Immature natural killer cell (primary cell): ENCODE data around the gene C10orf120. TPM values are rescaled to one million over a fixed set of nuclear protein-coding genes. Genes with fewer than 3 reads are reported as not detected.

Experiments
- DNase-seq, 3 donors: peaks; one replicate each; pipeline ENCODE4 v3.0.0; 2022; ENCODE audit warnings: mixed read lengths in 1 of 3
- H3K27ac Mint-ChIP-seq, 6 donors: one replicate each; pipeline ENCODE4 v1.8.0; 2020; ENCODE audit warnings: mixed read lengths in 6 of 6, mild to moderate bottlenecking in 5 of 6, inconsistent platforms in 4 of 6, moderate library complexity in 3 of 6
- H3K27me3 Mint-ChIP-seq, 3 donors: one replicate each; pipeline ENCODE4 v1.8.0; 2020 to 2021; ENCODE audit warnings: low read depth in 3 of 3, mild to moderate bottlenecking in 3 of 3, mixed read lengths in 3 of 3, moderate library complexity in 3 of 3, inconsistent platforms in 1 of 3
- H3K36me3 Mint-ChIP-seq, 3 donors: one replicate each; pipeline ENCODE4 v1.8.0; 2020; ENCODE audit warnings: mixed read lengths in 3 of 3, inconsistent platforms in 2 of 3, mild to moderate bottlenecking in 2 of 3
- H3K4me1 Mint-ChIP-seq, 2 donors: one replicate each; pipeline ENCODE4 v1.8.0; 2020; ENCODE audit warnings: inconsistent platforms in 2 of 2, mild to moderate bottlenecking in 2 of 2, mixed read lengths in 2 of 2, moderate library complexity in 1 of 2
- H3K4me3 Mint-ChIP-seq, 5 donors: one replicate each; pipeline ENCODE4 v1.8.0; 2020; ENCODE audit warnings: mild to moderate bottlenecking in 5 of 5, mixed read lengths in 5 of 5, inconsistent platforms in 3 of 5, moderate library complexity in 3 of 5
- H3K9me3 Mint-ChIP-seq, 6 donors: one replicate each; pipeline ENCODE4 v1.8.0; 2020; ENCODE audit warnings: mild to moderate bottlenecking in 6 of 6, mixed read lengths in 6 of 6, inconsistent platforms in 4 of 6, moderate library complexity in 3 of 6
- polyA plus RNA-seq, 3 donors: library from polyadenylated mRNA; unstranded; fragments of 300-500 nt; fragmentation: Illumina TruSeq; gene quantifications; one replicate each; pipeline ENCODE4 v1.2.3, GENCODE V29; 2021

C10orf120 gene
- polyA plus RNA-seq, 3 donors from 2014 or later = not detected

- DNase-seq = no peak
- Mint-ChIP-seq H3K9me3 (no peaks in the 10 kb centered on the region), H3K27me3 (peaks cover 0 to 13% (median 2%) of the 10 kb centered on the region in 3 donors), H3K36me3 (no peaks in the 10 kb centered on the region), H3K27ac (no peak overlapping the region), H3K4me1 (no peaks in the 10 kb centered on the region), H3K4me3 (no peak overlapping the region)
These were observed 10.4 kb downstream of the C10orf120 start for GRCh38 chr10:122689146-122689820.

DNA sequence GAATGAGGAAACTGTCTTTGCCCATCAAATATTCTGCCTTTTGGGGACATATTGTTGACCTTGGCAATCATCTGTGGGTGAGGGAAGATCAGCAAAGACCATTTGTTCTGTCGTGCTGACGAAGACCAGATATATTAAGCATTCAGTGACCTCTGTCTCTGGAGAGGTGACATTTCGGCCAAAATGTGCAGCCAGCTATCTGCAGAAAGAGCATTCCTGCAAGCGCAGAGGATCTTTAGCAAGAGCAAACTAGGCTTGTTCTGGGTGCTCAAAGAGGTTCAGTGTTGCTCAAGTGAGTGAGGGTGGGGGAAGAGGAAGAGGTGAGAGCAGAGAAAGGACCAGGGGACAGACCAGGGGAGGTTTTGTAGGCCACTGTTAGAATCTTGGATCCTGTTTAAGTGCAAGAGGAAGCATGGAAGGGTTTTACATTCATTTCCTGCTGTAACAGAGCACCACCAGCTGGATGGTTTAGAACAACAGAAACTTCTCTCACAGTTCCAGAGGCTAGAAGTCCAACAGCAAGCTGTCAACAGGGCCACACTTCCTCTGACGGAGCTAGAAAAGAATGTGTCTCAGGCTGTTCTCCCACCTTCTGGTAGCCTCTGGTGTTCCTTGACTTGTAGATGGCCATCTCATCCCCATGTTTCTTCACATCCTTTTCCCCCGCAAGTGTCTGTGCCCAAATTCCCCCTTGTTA, 11.2 kb downstream of the C10orf120 start:
- Mint-ChIP-seq H3K27ac (no peak overlapping the region), H3K36me3 (no peaks in the 10 kb centered on the region), H3K27me3 (peaks cover 0 to 15% (median 5%) of the 10 kb centered on the region in 3 donors), H3K4me1 (no peaks in the 10 kb centered on the region), H3K4me3 (no peak overlapping the region), H3K9me3 (no peaks in the 10 kb centered on the region)
- DNase-seq = no peak

DNA sequence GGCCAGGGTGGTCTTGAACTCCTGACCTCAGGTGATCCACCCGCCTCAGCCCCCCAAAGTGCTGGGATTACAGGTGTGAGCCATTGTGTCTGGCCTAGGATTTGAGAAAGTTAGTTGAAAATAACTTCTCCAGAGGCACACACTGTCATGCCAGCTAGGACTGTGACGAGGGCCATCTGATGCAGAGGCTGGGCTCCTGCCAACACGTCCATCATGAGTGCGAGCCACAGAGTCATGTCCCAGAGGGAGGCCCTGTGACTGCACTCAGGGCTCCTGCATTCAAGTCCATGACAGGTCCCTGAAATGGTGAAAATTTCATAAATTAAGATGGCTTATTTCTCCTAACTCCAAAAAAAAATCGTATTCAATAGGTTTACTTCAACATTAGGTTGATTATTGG, 17.1 kb downstream of the C10orf120 start:
- Mint-ChIP-seq H3K9me3 (no peaks in the 10 kb centered on the region), H3K36me3 (no peaks in the 10 kb centered on the region), H3K27me3 (peaks cover 2 to 11% (median 3%) of the 10 kb centered on the region in 3 donors), H3K4me1 (no peaks in the 10 kb centered on the region), H3K27ac (no peak overlapping the region), H3K4me3 (no peak overlapping the region)
- no peak for DNase-seq

DNA sequence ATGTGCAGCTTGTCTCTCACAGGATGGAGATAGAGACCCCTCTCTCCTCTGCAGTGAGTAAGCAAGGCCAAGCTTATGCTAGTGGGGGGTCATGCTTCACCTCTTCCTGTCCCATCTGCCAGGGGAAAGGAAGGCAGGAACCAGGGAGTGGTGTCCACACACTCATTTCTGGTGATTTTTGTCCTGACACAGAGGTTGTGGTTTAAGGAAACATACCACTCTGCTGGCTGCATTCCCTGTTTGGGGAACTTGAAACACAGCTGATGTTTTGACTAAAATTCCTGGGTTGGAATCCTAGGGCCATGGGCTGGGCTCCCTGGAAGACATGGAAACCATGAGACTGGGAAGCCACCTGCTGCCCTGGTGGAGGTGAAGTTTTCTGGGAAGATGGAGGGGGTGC, 21.4 kb downstream of the C10orf120 start:
- Mint-ChIP-seq H3K27ac (no peak overlapping the region), H3K9me3 (no peaks in the 10 kb centered on the region), H3K36me3 (no peaks in the 10 kb centered on the region), H3K27me3 (peaks cover 3 to 8% (median 4%) of the 10 kb centered on the region in 3 donors), H3K4me3 (no peak overlapping the region), H3K4me1 (no peaks in the 10 kb centered on the region)
- DNase-seq = no peak

DNA sequence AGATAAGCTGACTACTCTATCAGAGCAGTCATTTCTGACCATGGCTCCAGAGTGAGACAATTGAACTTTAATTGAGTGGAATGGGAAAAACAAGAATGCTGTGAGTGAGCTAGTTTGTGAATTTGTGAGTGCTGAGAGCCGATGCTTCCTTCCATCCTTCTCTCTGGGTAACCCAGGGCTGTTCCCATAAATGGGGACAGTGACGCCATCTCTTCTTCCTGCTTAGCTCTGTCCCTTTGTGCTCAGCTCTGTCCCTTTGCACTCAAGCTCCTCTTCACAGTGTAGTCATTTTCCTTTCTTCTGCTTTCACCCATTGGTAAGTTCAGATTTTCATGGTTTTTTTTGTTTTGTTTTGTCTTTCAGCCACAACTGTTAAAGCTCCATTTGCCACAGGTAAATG, 24.4 kb downstream of the C10orf120 start:
- peaks cover 0 to 2% (median 0%) of the 10 kb centered on the region in 6 donors for H3K9me3 Mint-ChIP-seq
- DNase-seq = no peak
- no peaks in the 10 kb centered on the region for H3K36me3 Mint-ChIP-seq
- peaks cover 3 to 8% (median 6%) of the 10 kb centered on the region in 3 donors for H3K27me3 Mint-ChIP-seq
- H3K4me1 Mint-ChIP-seq = no peaks in the 10 kb centered on the region
- H3K4me3 Mint-ChIP-seq = no peak overlapping the region
- H3K27ac Mint-ChIP-seq = no peak overlapping the region

DNA sequence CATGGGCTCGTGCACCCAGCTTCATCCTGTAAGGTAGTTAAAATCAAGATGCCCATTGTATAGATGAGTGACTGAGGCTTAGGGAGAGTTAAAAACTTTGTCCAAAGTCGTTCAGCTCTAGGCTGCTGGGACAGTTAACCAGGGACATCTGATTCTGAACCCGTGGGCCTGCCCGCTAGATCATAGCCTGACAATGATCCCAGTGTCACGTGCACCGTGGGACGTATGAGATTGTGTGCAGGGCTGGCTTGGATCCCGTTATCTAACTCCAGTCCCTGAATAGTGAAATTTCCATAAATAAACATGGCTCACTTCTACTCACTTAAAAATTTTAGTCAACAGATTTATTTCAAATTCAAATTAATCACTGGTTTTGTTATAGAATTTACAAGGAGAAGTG, 24.9 kb downstream of the C10orf120 start:
- Mint-ChIP-seq H3K27ac (no peak overlapping the region), H3K27me3 (peaks cover 3 to 8% (median 6%) of the 10 kb centered on the region in 3 donors), H3K36me3 (no peaks in the 10 kb centered on the region), H3K4me1 (no peaks in the 10 kb centered on the region), H3K4me3 (no peak overlapping the region), H3K9me3 (peaks cover 0 to 2% (median 0%) of the 10 kb centered on the region in 6 donors)
- no peak for DNase-seq

DNA sequence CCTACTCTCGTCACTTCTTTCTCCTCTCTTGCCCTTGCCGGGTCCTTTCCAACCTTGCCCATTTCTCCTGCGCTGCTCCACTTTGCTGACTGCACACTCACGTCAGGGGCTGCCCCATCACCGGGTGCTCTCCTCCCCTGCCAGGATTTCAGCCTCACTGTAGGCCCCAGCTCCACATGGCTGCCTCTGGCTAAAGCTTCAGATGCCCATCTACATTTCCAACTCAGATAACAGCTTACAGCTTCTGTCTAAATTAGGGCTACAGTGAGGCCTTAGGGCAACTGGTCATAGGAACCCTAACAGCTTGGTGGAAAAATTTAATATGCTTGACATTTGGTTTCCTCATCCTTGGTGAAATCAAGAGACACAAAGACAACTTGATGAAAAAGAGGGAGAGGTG, 25.9 kb downstream of the C10orf120 start:
- H3K36me3 Mint-ChIP-seq = no peaks in the 10 kb centered on the region
- H3K4me3 Mint-ChIP-seq = no peak overlapping the region
- peaks cover 3 to 4% (median 4%) of the 10 kb centered on the region in 3 donors for H3K27me3 Mint-ChIP-seq
- no peaks in the 10 kb centered on the region for H3K4me1 Mint-ChIP-seq
- peaks cover 0 to 2% (median 0%) of the 10 kb centered on the region in 6 donors for H3K9me3 Mint-ChIP-seq
- no peak for DNase-seq
- no peak overlapping the region for H3K27ac Mint-ChIP-seq

GRCh38 chr10:122673269-122673668, 26.4 kb downstream of the C10orf120 start:
- H3K4me1 Mint-ChIP-seq = no peaks in the 10 kb centered on the region
- no peaks in the 10 kb centered on the region for H3K36me3 Mint-ChIP-seq
- DNase-seq = no peak
- H3K4me3 Mint-ChIP-seq = no peak overlapping the region
- H3K9me3 Mint-ChIP-seq = peaks cover 0 to 2% (median 0%) of the 10 kb centered on the region in 6 donors
- H3K27me3 Mint-ChIP-seq = peaks cover 2 to 4% (median 3%) of the 10 kb centered on the region in 3 donors
- no peak overlapping the region for H3K27ac Mint-ChIP-seq

- peaks cover 3 to 4% (median 4%) of the 10 kb centered on the region in 3 donors for H3K27me3 Mint-ChIP-seq
- H3K27ac Mint-ChIP-seq = no peak overlapping the region
- H3K36me3 Mint-ChIP-seq = no peaks in the 10 kb centered on the region
- DNase-seq = no peak
- H3K9me3 Mint-ChIP-seq = peaks cover 0 to 2% (median 0%) of the 10 kb centered on the region in 6 donors
- H3K4me1 Mint-ChIP-seq = no peaks in the 10 kb centered on the region
- H3K4me3 Mint-ChIP-seq = no peak overlapping the region
These were observed 27.0 kb downstream of the C10orf120 start for GRCh38 chr10:122672655-122673054.

DNA sequence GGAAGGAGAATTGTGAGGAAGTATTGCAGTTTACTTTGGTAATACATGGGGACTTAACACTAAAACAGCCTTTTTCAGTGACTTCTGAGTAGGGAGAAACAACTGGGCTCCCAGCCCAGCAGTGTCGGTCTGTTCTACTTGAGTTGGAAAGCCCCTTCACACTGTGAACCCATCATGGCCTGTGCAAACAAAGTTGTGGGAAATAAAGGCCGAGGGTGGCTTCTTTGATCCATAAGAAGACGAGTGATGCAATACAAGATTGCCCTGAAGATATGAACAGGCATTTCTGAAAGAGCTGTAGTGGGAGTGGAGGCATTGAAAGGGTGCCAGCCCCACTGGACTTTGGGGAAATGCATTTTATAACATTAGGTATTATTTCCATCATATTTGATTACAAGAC, 28.3 kb downstream of the C10orf120 start:
- Mint-ChIP-seq H3K4me3 (no peak overlapping the region), H3K36me3 (no peaks in the 10 kb centered on the region), H3K4me1 (no peaks in the 10 kb centered on the region), H3K27me3 (peaks cover 3 to 4% (median 4%) of the 10 kb centered on the region in 3 donors), H3K9me3 (peaks cover 0 to 2% (median 0%) of the 10 kb centered on the region in 6 donors), H3K27ac (no peak overlapping the region)
- no peak for DNase-seq

DNA sequence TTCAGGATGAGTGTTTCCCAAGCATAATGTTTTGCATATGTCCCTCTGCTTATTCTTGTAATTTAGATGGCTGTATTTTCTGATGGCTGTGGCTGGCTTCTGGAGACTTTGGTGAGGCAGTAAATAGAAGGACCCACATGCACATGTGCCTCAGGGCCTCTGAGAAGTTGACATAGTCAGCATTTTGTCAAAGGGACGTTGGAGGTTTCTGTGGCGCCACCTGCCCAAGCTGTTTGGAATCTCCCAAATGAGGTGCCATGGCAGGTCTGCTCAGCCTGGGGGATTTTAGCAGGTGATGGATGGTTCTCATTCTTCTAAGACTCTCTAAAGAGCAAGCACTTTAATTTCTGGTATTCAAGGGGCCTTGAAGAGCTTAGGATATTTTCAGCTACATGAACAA, 29.8 kb downstream of the C10orf120 start:
- peaks cover 2 to 4% (median 4%) of the 10 kb centered on the region in 3 donors for H3K27me3 Mint-ChIP-seq
- no peak overlapping the region for H3K27ac Mint-ChIP-seq
- no peak for DNase-seq
- H3K9me3 Mint-ChIP-seq = peaks cover 0 to 2% (median 0%) of the 10 kb centered on the region in 6 donors
- H3K36me3 Mint-ChIP-seq = no peaks in the 10 kb centered on the region
- no peak overlapping the region for H3K4me3 Mint-ChIP-seq
- H3K4me1 Mint-ChIP-seq = no peaks in the 10 kb centered on the region

DNA sequence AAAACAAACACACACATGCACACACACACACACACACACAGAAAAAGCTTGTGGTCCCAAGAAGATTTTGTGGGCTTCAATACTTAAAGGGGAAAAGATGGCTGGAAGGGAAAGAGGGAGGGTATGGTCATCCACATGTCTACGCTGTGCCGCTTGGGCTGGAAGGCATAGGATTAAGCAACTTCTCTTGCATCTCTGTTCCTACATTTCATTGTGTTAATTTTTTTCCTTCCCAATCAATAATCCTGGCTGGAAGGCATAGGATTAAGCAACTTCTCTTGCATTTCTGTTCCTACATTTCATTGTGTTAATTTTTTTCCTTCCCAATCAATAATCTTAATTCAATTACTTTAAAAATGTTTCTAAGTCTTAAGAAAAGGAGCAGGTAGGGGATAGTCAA, 30.6 kb downstream of the C10orf120 start:
- Mint-ChIP-seq H3K27ac (no peak overlapping the region), H3K9me3 (peaks cover 0 to 2% (median 0%) of the 10 kb centered on the region in 6 donors), H3K36me3 (no peaks in the 10 kb centered on the region), H3K27me3 (peaks cover 1 to 6% (median 5%) of the 10 kb centered on the region in 3 donors), H3K4me3 (no peak overlapping the region), H3K4me1 (no peaks in the 10 kb centered on the region)
- no peak for DNase-seq

DNA sequence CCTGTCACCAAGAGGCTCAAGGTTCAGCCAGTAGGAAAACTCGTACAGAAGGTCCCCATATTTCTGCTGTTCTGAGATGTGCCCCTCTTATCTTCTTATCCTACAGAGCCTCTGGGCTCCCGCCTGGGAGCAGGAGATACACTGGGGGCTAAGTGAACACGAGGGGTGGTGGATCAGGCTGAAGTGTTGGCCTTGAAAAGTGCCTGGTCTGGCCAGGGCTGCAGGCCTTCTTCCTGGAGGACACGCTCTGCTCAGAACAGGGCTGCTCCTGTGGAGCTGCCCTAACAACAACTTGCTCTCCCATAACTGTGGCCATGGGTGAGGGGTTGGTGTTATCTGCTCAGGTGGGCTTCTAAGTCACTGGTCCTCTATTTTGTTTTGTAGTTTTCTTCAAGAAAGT, 33.7 kb downstream of the C10orf120 start:
- Mint-ChIP-seq H3K36me3 (no peaks in the 10 kb centered on the region), H3K4me1 (no peaks in the 10 kb centered on the region), H3K27me3 (peaks cover 4 to 10% (median 8%) of the 10 kb centered on the region in 3 donors)

GRCh38 chr10:122665329-122665860, 34.3 kb downstream of the C10orf120 start:
- Mint-ChIP-seq H3K4me3 (no peak overlapping the region), H3K36me3 (no peaks in the 10 kb centered on the region), H3K9me3 (no peaks in the 10 kb centered on the region), H3K27ac (no peak overlapping the region), H3K27me3 (peaks cover 4 to 14% (median 8%) of the 10 kb centered on the region in 3 donors), H3K4me1 (no peaks in the 10 kb centered on the region)
- DNase-seq = no peak

More for the DNA sequence above, 33.7 kb downstream of the C10orf120 start:
- peaks cover 0 to under 1% (median 0%) of the 10 kb centered on the region in 6 donors for H3K9me3 Mint-ChIP-seq
- no peak overlapping the region for H3K4me3 Mint-ChIP-seq
- no peak for DNase-seq
- H3K27ac Mint-ChIP-seq = no peak overlapping the region
